HL-60 (cell line): Measurements from ENCODE around the gene CLSTN3.

ENCODE experiments used
- DNase-seq, 2 experiments: peaks; one replicate each; pipeline ENCODE4 v3.0.0-alpha.2; 2010 to 2020; ENCODE audit warnings: low read depth in 1 of 2, low spot score in 1 of 2
- H3K27ac ChIP-seq: fragments of 250-450 bp; sonication (Bioruptor Pico); replicated peaks from 2 replicates; pipeline ENCODE4 v1.5.1; 2020; ENCODE audit warnings: mild to moderate bottlenecking, moderate library complexity
- H3K27me3 ChIP-seq: fragments of 250-450 bp; sonication (Bioruptor Pico); 2 replicates; pipeline ENCODE4 v1.5.1; 2021; ENCODE audit warnings: mild to moderate bottlenecking, moderate library complexity; ENCODE audit not compliant: insufficient read depth, poor library complexity, severe bottlenecking
- H3K4me3 ChIP-seq: replicated peaks from 2 replicates; pipeline ENCODE4 v1.5.1; 2011; ENCODE audit warnings: mild to moderate bottlenecking, control low read depth, low read length; ENCODE audit not compliant: insufficient read depth
- CTCF ChIP-seq: IDR thresholded peaks from one replicate; pipeline ENCODE4 v1.5.1; 2011; ENCODE audit warnings: low read length, control low read depth, inconsistent platforms; ENCODE audit not compliant: insufficient read depth
- GABPA ChIP-seq: IDR thresholded peaks from 2 replicates; pipeline ENCODE4 v1.6.1; 2012; ENCODE audit warnings: low read depth
- POLR2AphosphoS5 ChIP-seq: IDR thresholded peaks from 2 replicates; pipeline ENCODE4 v1.6.1; 2012; ENCODE audit warnings: low read depth
- REST ChIP-seq: IDR thresholded peaks from 2 replicates; pipeline ENCODE4 v1.6.1; 2012; ENCODE audit warnings: low read depth; ENCODE audit not compliant: insufficient replicate concordance
- SPI1 ChIP-seq: IDR thresholded peaks from 2 replicates; pipeline ENCODE4 v1.6.1; 2012; ENCODE audit warnings: low read depth, mild to moderate bottlenecking, borderline replicate concordance

CLSTN3 gene

GRCh38 chr12:7188562-7189397 is 58.6 kb downstream of the CLSTN3 start:
- Histone ChIP-seq H3K27me3 (no peaks in the 10 kb centered on the region), H3K4me3 (peak overlapping the region; percentile 69), H3K27ac (peak overlapping the region; percentile 67)
- TF ChIP-seq SPI1, result no peak
- peak; percentile 73 for TF ChIP-seq CTCF
- DNase-seq, result peak; percentile 30 to 75

GRCh38 chr12:7189398-7190267 is 59.5 kb downstream of the CLSTN3 start, which contains the start of gene PEX5:
PEX5 (plus strand) TSS chr12:7189686; CDS start chr12:7190378, 692 bp downstream.
- Histone ChIP-seq H3K27me3 (no peaks in the 10 kb centered on the region), H3K27ac (peak within 1 kb of the TSS; percentile 67), H3K4me3 (peak within 1 kb of the TSS; percentile 69)
- TF ChIP-seq CTCF (no peak), GABPA (no peak), REST (no peak), SPI1 (peak; percentile 59; the same call in 1 of the 2 replicates), POLR2AphosphoS5 (no peak)
- peak; percentile 85 to 89 for DNase-seq

- Histone ChIP-seq H3K27me3 (no peaks in the 10 kb centered on the region), H3K27ac (peak overlapping the region; percentile 67), H3K4me3 (peak overlapping the region; percentile 69)
- TF ChIP-seq SPI1, result peak; percentile 28; the same call in 1 of the 2 replicates
- no peak for TF ChIP-seq GABPA
- TF ChIP-seq POLR2AphosphoS5, result no peak
- TF ChIP-seq REST, result no peak
- no peak for TF ChIP-seq CTCF
- no peak for DNase-seq
These were observed 60.3 kb downstream of the CLSTN3 start for GRCh38 chr12:7190268-7191055.
